IMR-90 (cell line): ENCODE results near the gene TEDC1. TPM values are rescaled to one million over a fixed set of nuclear protein-coding genes. Genes with fewer than 3 reads are reported as not detected.
A peak's percentile ranks its signal among the peaks of the same experiment; 100 is the strongest.

ENCODE experiments used
- ATAC-seq: fragments of 200-7000 bp; cut with Tn5 transposase; 2 replicates; pipeline ENCODE4 v1.9.1; 2020; ENCODE audit warnings: low read depth, mild to moderate bottlenecking, moderate library complexity
- BruUV-seq: library from RNA; stranded (reverse); fragments of 400-500 nt; replicated peaks from 2 replicates; lab custom pipeline; 2021; lab: Mats Ljungman, UMichigan
- CTCF ChIA-PET: fragments of 300-600 bp; formaldehyde crosslinking; extraction: SDS; loops from one replicate; lab custom pipeline; 2021; ENCODE audit warnings: antibody characterized with exemption; lab: Yijun Ruan, JAX
- POLR2A ChIA-PET: fragments of 300-600 bp; sonication (Branson Sonifier 250); formaldehyde crosslinking; loops from one replicate; lab custom pipeline; 2022; ENCODE audit warnings: antibody characterized with exemption; ENCODE audit not compliant: unreplicated experiment; lab: Charles Lee
- DNase-seq: peaks from one replicate; pipeline ENCODE4 v3.0.0; 2013
- H2AFZ ChIP-seq: replicated peaks from 2 replicates; pipeline ENCODE3; 2013; ENCODE audit warnings: low read length, mild to moderate bottlenecking; ENCODE audit not compliant: poor library complexity
- H2AK5ac ChIP-seq: 2 replicates; pipeline ENCODE4 v1.6.1; 2013; ENCODE audit warnings: low read depth, low read length, inconsistent platforms
- H2AK9ac ChIP-seq: replicated peaks from 2 replicates; pipeline ENCODE3; 2013; ENCODE audit warnings: mild to moderate bottlenecking, low read depth, low read length, moderate library complexity; ENCODE audit not compliant: poor library complexity
- H2BK120ac ChIP-seq: 2 replicates; pipeline ENCODE4 v1.6.1; 2013; ENCODE audit warnings: low read depth, low read length, inconsistent platforms
- H2BK15ac ChIP-seq: 3 replicates; pipeline ENCODE4 v1.6.1; 2013; ENCODE audit warnings: low read depth, low read length, inconsistent platforms
- H2BK20ac ChIP-seq: 2 replicates; pipeline ENCODE4 v1.6.1; 2013; ENCODE audit warnings: low read depth, mild to moderate bottlenecking, inconsistent platforms, low read length, moderate library complexity
- H2BK5ac ChIP-seq: 2 replicates; pipeline ENCODE4 v1.6.1; 2013; ENCODE audit warnings: mild to moderate bottlenecking, low read depth, low read length, inconsistent platforms; ENCODE audit not compliant: poor library complexity, severe bottlenecking
- H3K14ac ChIP-seq: replicated peaks from 2 replicates; pipeline ENCODE4 v1.6.1; 2013; ENCODE audit warnings: low read depth, low read length, inconsistent platforms
- H3K18ac ChIP-seq: 2 replicates; pipeline ENCODE4 v1.6.1; 2013; ENCODE audit warnings: low read depth, low read length, control low read depth
- H3K23ac ChIP-seq: 2 replicates; pipeline ENCODE4 v1.6.1; 2013; ENCODE audit warnings: low read depth, low read length, inconsistent platforms
- H3K27ac ChIP-seq: 2 replicates; pipeline ENCODE4 v1.5.1; 2013; ENCODE audit warnings: mild to moderate bottlenecking, control low read depth, low read length; ENCODE audit not compliant: insufficient read depth
- H3K27me3 ChIP-seq: 2 replicates; pipeline ENCODE4 v1.6.1; 2013; ENCODE audit warnings: low read length; ENCODE audit not compliant: control insufficient read depth, insufficient read depth
- H3K36me3 ChIP-seq: 2 replicates; pipeline ENCODE4 v1.6.1; 2013; ENCODE audit warnings: low read length, mixed read lengths; ENCODE audit not compliant: control insufficient read depth, insufficient read depth
- H3K4ac ChIP-seq: 2 replicates; pipeline ENCODE4 v1.6.1; 2013; ENCODE audit warnings: low read depth, low read length, inconsistent platforms
- H3K4me1 ChIP-seq: 2 replicates; pipeline ENCODE4 v1.6.1; 2013; ENCODE audit warnings: low read length, mixed read lengths; ENCODE audit not compliant: control insufficient read depth, insufficient read depth
- H3K4me2 ChIP-seq: 2 replicates; pipeline ENCODE4 v1.6.1; 2013; ENCODE audit warnings: low read depth, mild to moderate bottlenecking, control low read depth, low read length, moderate library complexity
- H3K4me3 ChIP-seq: 2 replicates; pipeline ENCODE4 v1.5.1; 2013; ENCODE audit warnings: low read depth, mild to moderate bottlenecking, control low read depth, low read length, moderate library complexity; ENCODE audit not compliant: insufficient read depth
- H3K56ac ChIP-seq: 2 replicates; pipeline ENCODE4 v1.6.1; 2013; ENCODE audit warnings: low read length, inconsistent platforms; ENCODE audit not compliant: insufficient read depth; ENCODE audit errors: extremely low read depth
- H3K79me1 ChIP-seq, 2 experiments: 2 replicates each; pipeline ENCODE4 v1.6.1; 2013; ENCODE audit warnings: low read length in 2 of 2, inconsistent platforms in 1 of 2, low read depth in 1 of 2
- H3K9ac ChIP-seq: 2 replicates; pipeline ENCODE4 v1.6.1; 2013; ENCODE audit warnings: low read depth, low read length, control low read depth
- H3K9me1 ChIP-seq: 2 replicates; pipeline ENCODE4 v1.6.1; 2013; ENCODE audit warnings: low read length, inconsistent platforms; ENCODE audit not compliant: insufficient read depth
- H3K9me3 ChIP-seq: 2 replicates; pipeline ENCODE4 v1.6.1; 2013; ENCODE audit warnings: low read length; ENCODE audit not compliant: control insufficient read depth, insufficient read depth
- H4K20me1 ChIP-seq: 2 replicates; pipeline ENCODE4 v1.6.1; 2013; ENCODE audit warnings: low read length, inconsistent platforms; ENCODE audit not compliant: insufficient read depth
- H4K5ac ChIP-seq: 2 replicates; pipeline ENCODE4 v1.6.1; 2013; ENCODE audit warnings: mild to moderate bottlenecking, low read depth, low read length, control low read depth
- H4K8ac ChIP-seq, 2 experiments: 2 replicates each; pipeline ENCODE4 v1.6.1; 2013; ENCODE audit warnings: low read depth in 2 of 2, low read length in 2 of 2, control low read depth in 1 of 2, inconsistent platforms in 1 of 2
- H4K91ac ChIP-seq: 2 replicates; pipeline ENCODE4 v1.6.1; 2013; ENCODE audit warnings: low read depth, low read length, inconsistent platforms; ENCODE audit not compliant: insufficient read depth
- BHLHE40 ChIP-seq: fragments of 150-350 bp; IDR thresholded peaks from 2 replicates; pipeline ENCODE4 v1.6.1; 2016; ENCODE audit warnings: mild to moderate bottlenecking, low read depth, low read length
- FOS ChIP-seq: fragments of 150-350 bp; IDR thresholded peaks from 2 replicates; pipeline ENCODE4 v1.6.1; 2016; ENCODE audit warnings: low read depth, low read length
- MAFK ChIP-seq: IDR thresholded peaks from 2 replicates; pipeline ENCODE4 v1.6.1; 2012; ENCODE audit warnings: low read depth, low read length, improper control_type of control experiment
- MAZ ChIP-seq: IDR thresholded peaks from 2 replicates; pipeline ENCODE4 v1.6.1; 2012; ENCODE audit warnings: low read depth, mild to moderate bottlenecking, low read length, improper control_type of control experiment, moderate library complexity, borderline replicate concordance
- POLR2A ChIP-seq: IDR thresholded peaks from 2 replicates; pipeline ENCODE4 v1.6.1; 2012; ENCODE audit warnings: mild to moderate bottlenecking, low read depth, low read length
- RAD21 ChIP-seq: IDR thresholded peaks from 2 replicates; pipeline ENCODE4 v1.6.1; 2012; ENCODE audit warnings: low read length, improper control_type of control experiment
- RCOR1 ChIP-seq: IDR thresholded peaks from 2 replicates; pipeline ENCODE4 v1.6.1; 2012; ENCODE audit warnings: mild to moderate bottlenecking, low read length, improper control_type of control experiment; ENCODE audit not compliant: insufficient replicate concordance
- RFX5 ChIP-seq: IDR thresholded peaks from 2 replicates; pipeline ENCODE4 v1.8.0; 2012; ENCODE audit warnings: low read depth, mild to moderate bottlenecking, low read length, moderate library complexity
- SMC3 ChIP-seq: fragments of 150-350 bp; IDR thresholded peaks from 2 replicates; pipeline ENCODE4 v1.6.1; 2016; ENCODE audit warnings: low read depth, mild to moderate bottlenecking, antibody characterized with exemption, low read length, moderate library complexity
- WGBS, 2 experiments: methylation state at CpG; one replicate each; pipeline versions ENCODE4 v1.1.5 to v1.1.7; 2013; ENCODE audit warnings: missing lambda C conversion rate in 2 of 2; ENCODE audit not compliant: insufficient read length in 1 of 2; ENCODE audit errors: extremely low coverage in 2 of 2; 5-methylcytosine and 5-hydroxymethylcytosine counted together
- dilution Hi-C: fragments of 300-500 bp; cut with HindIII; formaldehyde crosslinking; loops from one replicate; pipeline ENCODE4 v1.14.3; 2018; ENCODE audit warnings: low sequenced_read_pairs; ENCODE audit not compliant: unreplicated experiment
- in situ Hi-C: fragments of 300-500 bp; cut with MboI; formaldehyde crosslinking; loops from 3 replicates; pipeline ENCODE4 v1.14.3; 2019; ENCODE audit warnings: low sequenced_read_pairs, inconsistent platforms, mixed read lengths
- intact Hi-C: fragments of 100-400 bp; cut with micrococcal nuclease; formaldehyde crosslinking; loops from 2 replicates; pipeline ENCODE4 v1.10.0; 2022
- polyA plus RNA-seq, 3 experiments: library from polyadenylated mRNA; depleted of rRNA; stranded (reverse); fragments of >200 nt; gene quantifications; 2 replicates each; pipeline ENCODE4 v1.2.3, GENCODE V29; 2012; ENCODE audit warnings: low replicate concordance in 1 of 3
- total RNA-seq: library from RNA; depleted of rRNA; stranded (reverse); fragments of >200 nt; gene quantifications from 2 replicates; pipeline ENCODE4 v1.2.3, GENCODE V29; 2012
- TF ChIP-seq, protein P1 (sequence below): fragments of 150-350 bp; IDR thresholded peaks from 2 replicates; pipeline ENCODE4 v1.6.1; 2017; ENCODE audit warnings: mild to moderate bottlenecking, antibody characterized with exemption, low read length, low read depth
- TF ChIP-seq, protein P2 (sequence below): fragments of 150-350 bp; IDR thresholded peaks from 2 replicates; pipeline ENCODE4 v1.6.1; 2016; ENCODE audit warnings: low read depth, mild to moderate bottlenecking, low read length, moderate library complexity, borderline replicate concordance

TEDC1 gene
- total and polyA plus RNA-seq, 2 of the 4 experiments (the other 2 are of a cell fraction): 5.7 to 6.4 TPM

DNA sequence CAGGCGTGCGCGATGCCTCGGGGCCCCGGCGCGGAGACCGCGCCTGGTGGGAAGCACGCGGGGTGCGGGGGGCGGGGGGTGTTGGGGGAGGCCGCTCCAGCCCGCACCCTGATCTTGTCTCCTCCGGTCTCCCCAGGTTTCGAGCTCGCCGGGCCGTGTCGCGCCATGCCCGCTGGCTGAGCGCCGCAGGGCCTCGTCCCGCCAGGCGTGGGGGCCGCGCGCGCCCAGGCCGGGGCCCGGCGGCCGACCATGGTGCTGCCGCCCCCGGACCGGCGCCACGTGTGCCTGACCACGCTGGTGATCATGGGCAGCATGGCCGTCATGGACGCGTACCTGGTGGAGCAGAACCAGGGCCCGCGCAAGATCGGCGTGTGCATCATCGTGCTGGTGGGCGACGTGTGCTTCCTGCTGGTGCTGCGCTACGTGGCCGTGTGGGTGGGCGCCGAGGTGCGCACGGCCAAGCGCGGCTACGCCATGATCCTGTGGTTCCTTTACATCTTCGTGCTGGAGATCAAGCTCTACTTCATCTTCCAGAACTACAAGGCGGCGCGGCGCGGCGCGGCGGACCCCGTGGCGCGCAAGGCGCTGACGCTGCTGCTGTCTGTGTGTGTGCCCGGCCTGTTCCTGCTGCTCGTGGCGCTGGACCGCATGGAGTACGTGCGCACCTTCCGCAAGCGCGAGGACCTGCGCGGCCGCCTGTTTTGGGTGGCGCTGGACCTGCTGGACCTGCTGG is 37.7 kb downstream of the TEDC1 start:
- H3K14ac ChIP-seq: no peak overlapping the region
- H3K4me3 ChIP-seq: peak overlapping the region; percentile 4; the same call in 1 of the 2 replicates
- H3K4ac ChIP-seq: no peak overlapping the region
- ATAC-seq (peak; percentile 1), DNase-seq (no peak)
- H3K36me3 ChIP-seq: no peaks in the 10 kb centered on the region
- POLR2A ChIA-PET: no interaction called here
- H3K9me1 ChIP-seq: no peaks in the 10 kb centered on the region
- CTCF ChIA-PET: interaction anchor here (1.0 kb wide), 1 partner anchor 19 kb away, joined by 3 read pairs; no protein-coding TSS in a partner anchor
- intact Hi-C loops (loop anchor here (1.0 to 5.0 kb wide), 3 partner anchors 36 to 80 kb away; partner anchors contain the start of gene TEDC1), in situ Hi-C loops (no loop called here), dilution Hi-C loops (no loop called here)
- BruUV-seq: no TSS peak
- 0 out of 4 replicates have a peak overlapping the region, but pooled peaks of 1 of the 2 experiments have one; percentile 40 for H4K8ac ChIP-seq
- H3K79me1 ChIP-seq: no peaks in the 10 kb centered on the region
- H2BK20ac ChIP-seq: no peak overlapping the region
- H2BK15ac ChIP-seq: no peak overlapping the region
- WGBS, 2 experiments: 33% methylated on average over 50 of the region's 89 CpGs; no CpG with 5 or more reads in 1 of the 2 experiments
- H3K4me1 ChIP-seq: peaks cover 9% of the 10 kb centered on the region; the same call in 1 of the 2 replicates
- H4K20me1 ChIP-seq: 0 out of 2 replicates have a peak, but pooled peaks cover 3% of the 10 kb centered on the region
- H3K56ac ChIP-seq: no peak overlapping the region
- H2BK120ac ChIP-seq: no peak overlapping the region
- no peak overlapping the region for H3K18ac ChIP-seq
- H2AK9ac ChIP-seq: peak overlapping the region; percentile 89
- H3K4me2 ChIP-seq: peak overlapping the region; percentile 53
- H4K5ac ChIP-seq: no peak overlapping the region
- H3K9ac ChIP-seq: no peak overlapping the region
- no peak overlapping the region for H2BK5ac ChIP-seq
- peaks cover 1% of the 10 kb centered on the region for H3K27me3 ChIP-seq
- H3K23ac ChIP-seq: no peak overlapping the region
- no peak overlapping the region for H3K27ac ChIP-seq
- H4K91ac ChIP-seq: no peak overlapping the region
- no peaks in the 10 kb centered on the region for H3K9me3 ChIP-seq
- no peak for TF ChIP-seq SMC3
- no peak for TF ChIP-seq POLR2A
- TF ChIP-seq BHLHE40: no peak
- TF ChIP-seq, protein P1, sequence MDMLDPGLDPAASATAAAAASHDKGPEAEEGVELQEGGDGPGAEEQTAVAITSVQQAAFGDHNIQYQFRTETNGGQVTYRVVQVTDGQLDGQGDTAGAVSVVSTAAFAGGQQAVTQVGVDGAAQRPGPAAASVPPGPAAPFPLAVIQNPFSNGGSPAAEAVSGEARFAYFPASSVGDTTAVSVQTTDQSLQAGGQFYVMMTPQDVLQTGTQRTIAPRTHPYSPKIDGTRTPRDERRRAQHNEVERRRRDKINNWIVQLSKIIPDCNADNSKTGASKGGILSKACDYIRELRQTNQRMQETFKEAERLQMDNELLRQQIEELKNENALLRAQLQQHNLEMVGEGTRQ: no peak
- TF ChIP-seq MAFK: no peak
- TF ChIP-seq RAD21: no peak
- no peak for TF ChIP-seq FOS
- no peak for TF ChIP-seq RCOR1
- TF ChIP-seq, protein P2, sequence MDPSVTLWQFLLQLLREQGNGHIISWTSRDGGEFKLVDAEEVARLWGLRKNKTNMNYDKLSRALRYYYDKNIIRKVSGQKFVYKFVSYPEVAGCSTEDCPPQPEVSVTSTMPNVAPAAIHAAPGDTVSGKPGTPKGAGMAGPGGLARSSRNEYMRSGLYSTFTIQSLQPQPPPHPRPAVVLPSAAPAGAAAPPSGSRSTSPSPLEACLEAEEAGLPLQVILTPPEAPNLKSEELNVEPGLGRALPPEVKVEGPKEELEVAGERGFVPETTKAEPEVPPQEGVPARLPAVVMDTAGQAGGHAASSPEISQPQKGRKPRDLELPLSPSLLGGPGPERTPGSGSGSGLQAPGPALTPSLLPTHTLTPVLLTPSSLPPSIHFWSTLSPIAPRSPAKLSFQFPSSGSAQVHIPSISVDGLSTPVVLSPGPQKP: no peak
- TF ChIP-seq RFX5: no peak
- TF ChIP-seq MAZ: no peak
- H2AFZ ChIP-seq: peak overlapping the region; percentile 96
- no peak overlapping the region for H2AK5ac ChIP-seq
